Raji (cell line): ENCODE measurements around the gene DAD1.

ENCODE experiments used
- POLR2A ChIP-seq: IDR thresholded peaks from 2 replicates; pipeline ENCODE4 v1.6.1; 2011; ENCODE audit warnings: low read depth, low read length, control low read depth; ENCODE audit not compliant: insufficient read depth

Gene DAD1

GRCh38 chr14:22558221-22558913 lies 30.7 kb downstream of the DAD1 start:
- TF ChIP-seq POLR2A = no peak

- no peak for TF ChIP-seq POLR2A
Observed at GRCh38 chr14:22557846-22558220, 31.2 kb downstream of the DAD1 start.

GRCh38 chr14:22556990-22557623 lies 31.9 kb downstream of the DAD1 start:
- TF ChIP-seq POLR2A = peak; percentile 11; the same call in 1 of the 2 replicates

GRCh38 chr14:22556021-22556989 lies 32.7 kb downstream of the DAD1 start:
- peak; percentile 68 for TF ChIP-seq POLR2A

GRCh38 chr14:22555384-22556011 lies 33.5 kb downstream of the DAD1 start:
- TF ChIP-seq POLR2A = no peak

GRCh38 chr14:22554498-22555383 lies 34.3 kb downstream of the DAD1 start:
- TF ChIP-seq POLR2A = no peak

- TF ChIP-seq POLR2A = no peak
Observed at GRCh38 chr14:22553445-22553844, 35.6 kb downstream of the DAD1 start.

GRCh38 chr14:22552827-22553076 lies 36.3 kb downstream of the DAD1 start:
- TF ChIP-seq POLR2A = no peak

- no peak for TF ChIP-seq POLR2A
Observed at GRCh38 chr14:22552001-22552826, 36.8 kb downstream of the DAD1 start.

- TF ChIP-seq POLR2A = no peak
Observed at GRCh38 chr14:22551605-22551997, 37.4 kb downstream of the DAD1 start.

GRCh38 chr14:22549981-22550673 lies 38.9 kb downstream of the DAD1 start:
- no peak for TF ChIP-seq POLR2A

GRCh38 chr14:22549324-22549962 lies 39.6 kb downstream of the DAD1 start:
- TF ChIP-seq POLR2A = no peak
